Loucy (cell line): ENCODE results near the gene ASGR2.

Experiments
- H2AFZ ChIP-seq: fragments of 200-600 bp; sonication (generic); 2 replicates; pipeline ENCODE4 v1.6.0; 2016; ENCODE audit warnings: antibody characterized with exemption, mild to moderate bottlenecking, low read length, moderate library complexity
- H3F3A ChIP-seq: fragments of 200-600 bp; 2 replicates; pipeline ENCODE4 v1.6.0; 2016; ENCODE audit warnings: antibody characterized with exemption, low read depth, mild to moderate bottlenecking
- H3K27me3 ChIP-seq: fragments of 200-600 bp; sonication (generic); 2 replicates; pipeline ENCODE4 v1.6.1; 2014; ENCODE audit warnings: low read length, mild to moderate bottlenecking; ENCODE audit not compliant: insufficient read depth, poor library complexity, severe bottlenecking
- H3K36me3 ChIP-seq: fragments of 200-600 bp; sonication (generic); 2 replicates; pipeline ENCODE4 v1.6.1; 2016; ENCODE audit warnings: low read length; ENCODE audit not compliant: insufficient read depth
- H3K4me1 ChIP-seq: fragments of 200-600 bp; sonication (generic); 2 replicates; pipeline ENCODE4 v1.5.1; 2014; ENCODE audit warnings: low read length, mild to moderate bottlenecking; ENCODE audit not compliant: insufficient read depth, poor library complexity, severe bottlenecking
- H3K4me2 ChIP-seq: fragments of 200-600 bp; sonication (generic); 2 replicates; pipeline ENCODE4 v1.6.0; 2014; ENCODE audit warnings: antibody characterized with exemption, low read length, low read depth, mild to moderate bottlenecking; ENCODE audit not compliant: poor library complexity, severe bottlenecking
- H3K4me3 ChIP-seq: fragments of 200-600 bp; sonication (generic); 2 replicates; pipeline ENCODE4 v1.5.1; 2014; ENCODE audit warnings: low read length, mild to moderate bottlenecking, mixed read lengths; ENCODE audit not compliant: poor library complexity, severe bottlenecking
- H3K79me2 ChIP-seq: fragments of 200-600 bp; sonication (generic); 2 replicates; pipeline ENCODE4 v1.6.1; 2014; ENCODE audit warnings: low read length; ENCODE audit not compliant: insufficient read depth
- H3K9ac ChIP-seq: fragments of 200-600 bp; sonication (generic); 2 replicates; pipeline ENCODE4 v1.6.0; 2014; ENCODE audit warnings: mild to moderate bottlenecking, low read depth, low read length, moderate library complexity; ENCODE audit not compliant: poor library complexity, severe bottlenecking
- H3K9me2 ChIP-seq: fragments of 200-600 bp; sonication (generic); replicated peaks from 2 replicates; pipeline ENCODE4 v1.6.1; 2016; ENCODE audit warnings: low read depth, low read length, mixed read lengths
- H3K9me3 ChIP-seq: fragments of 200-600 bp; sonication (generic); 2 replicates; pipeline ENCODE4 v1.6.1; 2014; ENCODE audit warnings: mild to moderate bottlenecking, antibody characterized with exemption, low read length, low read depth; ENCODE audit not compliant: insufficient read depth
- H4K20me1 ChIP-seq: fragments of 200-600 bp; sonication (generic); 2 replicates; pipeline ENCODE4 v1.6.0; 2014; ENCODE audit warnings: antibody characterized with exemption, low read length, mild to moderate bottlenecking; ENCODE audit not compliant: insufficient read depth, poor library complexity, severe bottlenecking
- EZH2phosphoT487 ChIP-seq: fragments of 200-600 bp; IDR thresholded peaks from 2 replicates; pipeline ENCODE4 v1.6.1; 2018; ENCODE audit warnings: antibody characterized with exemption, mild to moderate bottlenecking, moderate library complexity, borderline replicate concordance
- TF ChIP-seq, protein P1 (sequence below): fragments of 200-600 bp; sonication (generic); conservative IDR thresholded peaks from 2 replicates; pipeline ENCODE4 v1.5.1; 2014; ENCODE audit warnings: mild to moderate bottlenecking, antibody characterized with exemption, low read length

The ASGR2 gene

DNA sequence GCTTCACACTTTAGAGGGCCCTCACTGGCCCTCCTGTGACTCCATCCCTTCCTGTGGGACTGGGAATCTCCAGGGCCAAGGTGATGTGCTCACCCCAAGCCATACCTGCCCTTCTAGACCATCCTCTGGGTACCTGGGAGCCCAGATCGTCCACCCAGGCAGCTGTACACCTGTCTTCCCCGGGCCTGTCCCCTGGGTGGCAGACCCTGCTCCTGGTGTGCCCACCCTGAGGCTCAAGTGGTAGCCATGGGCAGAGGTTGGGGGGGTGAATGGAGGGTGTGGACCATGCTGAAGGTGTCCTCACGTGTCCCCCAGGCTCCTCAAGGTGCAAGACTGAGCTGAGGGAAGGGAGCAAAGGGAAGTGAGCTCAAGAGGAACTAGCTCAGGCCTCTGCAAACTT lies 43.9 kb downstream of the ASGR2 start:
- no peak for TF ChIP-seq EZH2phosphoT487
- TF ChIP-seq, protein P1, sequence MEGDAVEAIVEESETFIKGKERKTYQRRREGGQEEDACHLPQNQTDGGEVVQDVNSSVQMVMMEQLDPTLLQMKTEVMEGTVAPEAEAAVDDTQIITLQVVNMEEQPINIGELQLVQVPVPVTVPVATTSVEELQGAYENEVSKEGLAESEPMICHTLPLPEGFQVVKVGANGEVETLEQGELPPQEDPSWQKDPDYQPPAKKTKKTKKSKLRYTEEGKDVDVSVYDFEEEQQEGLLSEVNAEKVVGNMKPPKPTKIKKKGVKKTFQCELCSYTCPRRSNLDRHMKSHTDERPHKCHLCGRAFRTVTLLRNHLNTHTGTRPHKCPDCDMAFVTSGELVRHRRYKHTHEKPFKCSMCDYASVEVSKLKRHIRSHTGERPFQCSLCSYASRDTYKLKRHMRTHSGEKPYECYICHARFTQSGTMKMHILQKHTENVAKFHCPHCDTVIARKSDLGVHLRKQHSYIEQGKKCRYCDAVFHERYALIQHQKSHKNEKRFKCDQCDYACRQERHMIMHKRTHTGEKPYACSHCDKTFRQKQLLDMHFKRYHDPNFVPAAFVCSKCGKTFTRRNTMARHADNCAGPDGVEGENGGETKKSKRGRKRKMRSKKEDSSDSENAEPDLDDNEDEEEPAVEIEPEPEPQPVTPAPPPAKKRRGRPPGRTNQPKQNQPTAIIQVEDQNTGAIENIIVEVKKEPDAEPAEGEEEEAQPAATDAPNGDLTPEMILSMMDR: no peak
- H2AFZ ChIP-seq: no peak overlapping the region
- H3K4me2 ChIP-seq: no peak overlapping the region
- no peaks in the 10 kb centered on the region for H4K20me1 ChIP-seq
- no peak overlapping the region for H3K4me3 ChIP-seq
- H3F3A ChIP-seq: no peaks in the 10 kb centered on the region
- H3K9me3 ChIP-seq: peaks cover 5% of the 10 kb centered on the region; the same call in 1 of the 2 replicates
- H3K27me3 ChIP-seq: no peaks in the 10 kb centered on the region
- no peaks in the 10 kb centered on the region for H3K4me1 ChIP-seq
- no peaks in the 10 kb centered on the region for H3K36me3 ChIP-seq
- no peaks in the 10 kb centered on the region for H3K9me2 ChIP-seq
- no peaks in the 10 kb centered on the region for H3K79me2 ChIP-seq
- no peak overlapping the region for H3K9ac ChIP-seq

DNA sequence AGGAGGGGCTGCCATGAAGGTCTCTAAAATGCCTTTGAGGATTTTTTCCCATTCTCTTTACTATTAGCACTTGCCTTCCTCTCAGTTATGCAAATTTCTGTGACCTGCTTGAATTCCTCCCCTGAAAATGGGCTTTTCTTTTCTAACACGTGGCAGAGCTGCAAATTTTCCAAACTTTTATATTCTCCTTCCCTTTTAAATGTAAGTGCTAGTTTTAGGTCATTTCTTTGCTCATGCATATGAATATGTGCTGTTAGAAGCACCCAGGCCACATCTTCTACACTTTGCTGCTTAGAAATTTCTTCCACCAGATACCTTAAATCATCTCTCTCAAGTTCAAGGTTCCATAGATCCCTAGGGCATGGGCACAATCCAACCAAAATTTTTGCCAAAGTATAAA lies 46.4 kb downstream of the ASGR2 start:
- Histone ChIP-seq H3K27me3 (no peaks in the 10 kb centered on the region), H3K79me2 (no peaks in the 10 kb centered on the region), H3K4me1 (no peaks in the 10 kb centered on the region), H3K4me2 (no peak overlapping the region), H3K9me2 (no peaks in the 10 kb centered on the region), H3K36me3 (no peaks in the 10 kb centered on the region), H2AFZ (no peak overlapping the region), H3K4me3 (no peak overlapping the region), H3K9ac (no peak overlapping the region), H4K20me1 (no peaks in the 10 kb centered on the region), H3F3A (no peaks in the 10 kb centered on the region), H3K9me3 (peaks cover 5% of the 10 kb centered on the region; the same call in 1 of the 2 replicates)
- TF ChIP-seq EZH2phosphoT487: no peak
- TF ChIP-seq, protein P1: no peak

DNA sequence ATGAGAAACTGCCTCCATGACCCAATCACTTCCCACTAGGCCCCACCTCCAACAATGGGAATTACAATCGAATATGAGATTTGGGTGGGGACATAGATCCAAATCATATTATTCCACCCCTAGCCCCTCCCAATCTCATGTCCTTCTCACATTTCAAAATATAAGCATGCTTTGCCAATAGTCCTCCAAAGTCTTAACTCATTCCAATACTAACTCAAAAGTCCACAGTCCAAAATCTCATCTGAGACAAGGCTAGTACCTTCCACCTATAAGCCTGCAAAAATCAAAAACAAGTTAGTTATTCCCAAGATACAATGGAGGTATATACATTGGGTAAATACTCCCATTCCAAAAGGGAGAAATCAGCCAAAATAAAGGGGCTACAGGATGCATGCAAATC lies 47.4 kb downstream of the ASGR2 start:
- H3K4me2 ChIP-seq: no peak overlapping the region
- H3K9ac ChIP-seq: no peak overlapping the region
- TF ChIP-seq, protein P1: no peak
- no peak for TF ChIP-seq EZH2phosphoT487
- H3F3A ChIP-seq: no peaks in the 10 kb centered on the region
- H3K79me2 ChIP-seq: no peaks in the 10 kb centered on the region
- no peaks in the 10 kb centered on the region for H3K27me3 ChIP-seq
- H3K9me3 ChIP-seq: peaks cover 5% of the 10 kb centered on the region; the same call in 1 of the 2 replicates
- H3K36me3 ChIP-seq: no peaks in the 10 kb centered on the region
- no peaks in the 10 kb centered on the region for H3K4me1 ChIP-seq
- H3K4me3 ChIP-seq: no peak overlapping the region
- no peaks in the 10 kb centered on the region for H4K20me1 ChIP-seq
- no peaks in the 10 kb centered on the region for H3K9me2 ChIP-seq
- H2AFZ ChIP-seq: no peak overlapping the region
